ENCODE measurements around the gene ZNF775.

- TF ChIP-seq, protein P1, sequence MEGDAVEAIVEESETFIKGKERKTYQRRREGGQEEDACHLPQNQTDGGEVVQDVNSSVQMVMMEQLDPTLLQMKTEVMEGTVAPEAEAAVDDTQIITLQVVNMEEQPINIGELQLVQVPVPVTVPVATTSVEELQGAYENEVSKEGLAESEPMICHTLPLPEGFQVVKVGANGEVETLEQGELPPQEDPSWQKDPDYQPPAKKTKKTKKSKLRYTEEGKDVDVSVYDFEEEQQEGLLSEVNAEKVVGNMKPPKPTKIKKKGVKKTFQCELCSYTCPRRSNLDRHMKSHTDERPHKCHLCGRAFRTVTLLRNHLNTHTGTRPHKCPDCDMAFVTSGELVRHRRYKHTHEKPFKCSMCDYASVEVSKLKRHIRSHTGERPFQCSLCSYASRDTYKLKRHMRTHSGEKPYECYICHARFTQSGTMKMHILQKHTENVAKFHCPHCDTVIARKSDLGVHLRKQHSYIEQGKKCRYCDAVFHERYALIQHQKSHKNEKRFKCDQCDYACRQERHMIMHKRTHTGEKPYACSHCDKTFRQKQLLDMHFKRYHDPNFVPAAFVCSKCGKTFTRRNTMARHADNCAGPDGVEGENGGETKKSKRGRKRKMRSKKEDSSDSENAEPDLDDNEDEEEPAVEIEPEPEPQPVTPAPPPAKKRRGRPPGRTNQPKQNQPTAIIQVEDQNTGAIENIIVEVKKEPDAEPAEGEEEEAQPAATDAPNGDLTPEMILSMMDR (IDR thresholded peaks at IDR 0.05; ENCODE audit: low read depth, low read length, poor library complexity, severe bottlenecking): no peak
- no peak for TF ChIP-seq EZH2phosphoT487 (IDR thresholded peaks at IDR 0.05; ENCODE audit: borderline replicate concordance, low read length)
Observed at GRCh38 chr7:150332852-150333635, 46.1 kb upstream of the ZNF775 start.

Measured in DOHH2 (cell line).